ENCODE measurements around the gene ZNF648. TPM values are rescaled to one million over a fixed set of nuclear protein-coding genes. Genes with fewer than 3 reads are reported as not detected.
"Not testable (repeated sequence)": the region's sequence is repeated elsewhere in the genome, so short reads cannot be mapped to it uniquely, and the experiment has no call there.

The ZNF648 gene
- total RNA-seq, 1 experiment from 2014 or later: not detected

GRCh38 chr1:182029002-182029378, 32.5 kb downstream of the ZNF648 start:
- no peak for DNase-seq (ENCODE audit: low read depth)

DNA sequence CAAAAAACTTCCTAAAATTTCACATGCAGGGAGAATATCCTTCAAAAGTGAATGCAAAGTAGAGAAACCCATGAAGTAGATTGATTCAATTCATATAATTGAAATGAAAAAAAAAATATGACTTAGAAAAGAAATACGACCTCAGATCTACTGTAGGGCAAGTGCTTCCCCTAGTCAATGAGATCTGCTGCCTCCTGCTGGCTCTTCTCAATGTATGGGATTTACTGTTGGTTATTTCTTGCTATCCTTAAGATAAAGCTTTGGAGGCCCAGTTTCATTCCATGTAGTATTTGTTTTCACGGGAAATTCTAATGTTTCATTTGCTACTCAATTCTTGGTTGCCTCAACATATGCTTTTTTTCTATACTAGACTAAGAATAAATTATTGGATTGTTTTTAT, 46.2 kb downstream of the ZNF648 start:
- DNase-seq (ENCODE audit: low read depth): no peak

GRCh38 chr1:182010800-182011370, 50.6 kb downstream of the ZNF648 start:
- DNase-seq (ENCODE audit: low read depth): not testable (repeated sequence)

- not testable (repeated sequence) for DNase-seq (ENCODE audit: low read depth)
Measured at GRCh38 chr1:182005398-182005797, 56.1 kb downstream of the ZNF648 start.

- no peak for DNase-seq (ENCODE audit: low read depth)
Measured at GRCh38 chr1:182004601-182005000, 56.9 kb downstream of the ZNF648 start.
